ENCODE data around the gene SAMD4B. TPM values are rescaled to one million over a fixed set of nuclear protein-coding genes. Genes with fewer than 3 reads are reported as not detected.

SAMD4B gene
- total RNA-seq, 1 donor from 2014 or later = 19.2 TPM

DNA sequence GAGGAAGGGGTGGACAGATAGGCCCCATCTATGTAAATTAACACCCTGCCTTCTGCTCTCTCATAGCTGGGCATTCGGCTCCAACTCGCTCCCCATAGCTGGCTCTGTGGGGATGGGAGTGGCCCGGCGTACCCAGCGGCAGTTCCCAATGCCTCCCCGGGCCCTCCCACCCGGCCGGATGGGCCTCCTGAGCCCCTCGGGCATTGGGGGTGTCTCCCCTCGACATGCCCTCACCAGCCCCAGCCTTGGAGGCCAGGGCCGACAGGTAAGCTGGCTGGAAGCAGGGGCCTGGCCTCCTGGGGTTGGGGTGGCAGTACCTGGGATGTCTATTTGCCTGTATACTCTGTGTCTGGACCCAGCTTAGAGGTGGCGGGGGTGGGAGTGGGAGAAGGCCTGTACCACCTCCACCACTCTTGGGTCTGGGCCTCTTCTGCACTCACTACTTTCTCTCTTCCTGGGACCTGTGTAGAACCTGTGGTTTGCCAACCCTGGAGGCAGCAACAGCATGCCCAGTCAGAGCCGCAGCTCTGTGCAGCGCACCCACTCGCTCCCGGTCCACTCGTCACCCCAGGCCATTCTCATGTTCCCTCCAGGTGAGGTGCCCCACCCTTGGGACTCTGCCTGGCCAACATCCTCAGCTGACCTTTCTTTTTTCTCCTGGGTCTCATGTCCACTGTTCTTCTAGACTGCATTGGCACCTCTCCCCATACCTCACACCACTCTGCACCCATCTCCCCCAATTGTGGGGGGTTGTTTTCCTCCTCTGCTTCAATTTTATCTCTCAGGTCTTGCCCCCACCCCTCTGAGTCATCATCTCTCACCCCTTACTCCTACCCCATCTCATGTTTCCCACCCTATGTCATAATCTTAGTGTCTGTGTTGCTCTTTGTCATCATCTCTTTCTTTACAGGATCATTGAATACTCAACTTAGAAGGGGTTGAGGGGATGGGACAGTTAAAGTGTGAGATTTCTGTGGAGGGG lies 38.6 kb downstream of the SAMD4B start:
- Histone ChIP-seq H3K27me3 (ENCODE audit: control insufficient read depth, insufficient read depth, low read length) (no peaks in the 10 kb centered on the region), H3K36me3 (ENCODE audit: control insufficient read depth, insufficient read depth, low read length) (peaks cover 49% of the 10 kb centered on the region), H3K4me3 (ENCODE audit: low read depth, low read length) (no peak overlapping the region)
- no peak for FAIRE-seq
- no peak for DNase-seq (ENCODE audit: low read depth)
- TF ChIP-seq, protein P1, sequence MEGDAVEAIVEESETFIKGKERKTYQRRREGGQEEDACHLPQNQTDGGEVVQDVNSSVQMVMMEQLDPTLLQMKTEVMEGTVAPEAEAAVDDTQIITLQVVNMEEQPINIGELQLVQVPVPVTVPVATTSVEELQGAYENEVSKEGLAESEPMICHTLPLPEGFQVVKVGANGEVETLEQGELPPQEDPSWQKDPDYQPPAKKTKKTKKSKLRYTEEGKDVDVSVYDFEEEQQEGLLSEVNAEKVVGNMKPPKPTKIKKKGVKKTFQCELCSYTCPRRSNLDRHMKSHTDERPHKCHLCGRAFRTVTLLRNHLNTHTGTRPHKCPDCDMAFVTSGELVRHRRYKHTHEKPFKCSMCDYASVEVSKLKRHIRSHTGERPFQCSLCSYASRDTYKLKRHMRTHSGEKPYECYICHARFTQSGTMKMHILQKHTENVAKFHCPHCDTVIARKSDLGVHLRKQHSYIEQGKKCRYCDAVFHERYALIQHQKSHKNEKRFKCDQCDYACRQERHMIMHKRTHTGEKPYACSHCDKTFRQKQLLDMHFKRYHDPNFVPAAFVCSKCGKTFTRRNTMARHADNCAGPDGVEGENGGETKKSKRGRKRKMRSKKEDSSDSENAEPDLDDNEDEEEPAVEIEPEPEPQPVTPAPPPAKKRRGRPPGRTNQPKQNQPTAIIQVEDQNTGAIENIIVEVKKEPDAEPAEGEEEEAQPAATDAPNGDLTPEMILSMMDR (IDR thresholded peaks at IDR 0.05; ENCODE audit: insufficient read depth, low read length, severe bottlenecking) = no peak

- peaks cover 45% of the 10 kb centered on the region for H3K36me3 ChIP-seq (ENCODE audit: control insufficient read depth, insufficient read depth, low read length)
- no peak overlapping the region for H3K4me3 ChIP-seq (ENCODE audit: low read depth, low read length)
- no peaks in the 10 kb centered on the region for H3K27me3 ChIP-seq (ENCODE audit: control insufficient read depth, insufficient read depth, low read length)
- FAIRE-seq (peak; percentile 86), DNase-seq (ENCODE audit: low read depth) (peak; percentile 72)
- TF ChIP-seq, protein P1 (IDR thresholded peaks at IDR 0.05; ENCODE audit: insufficient read depth, low read length, severe bottlenecking) = no peak
Measured at GRCh38 chr19:39381910-39382611, 39.8 kb downstream of the SAMD4B start.

GRCh38 chr19:39382991-39383828 lies 41.0 kb downstream of the SAMD4B start:
- DNase-seq (ENCODE audit: low read depth) = no peak
- FAIRE-seq = no peak
- TF ChIP-seq, protein P1 (IDR thresholded peaks at IDR 0.05; ENCODE audit: insufficient read depth, low read length, severe bottlenecking) = no peak
- H3K4me3 ChIP-seq (ENCODE audit: low read depth, low read length) = no peak overlapping the region
- no peaks in the 10 kb centered on the region for H3K27me3 ChIP-seq (ENCODE audit: control insufficient read depth, insufficient read depth, low read length)
- H3K36me3 ChIP-seq (ENCODE audit: control insufficient read depth, insufficient read depth, low read length) = peaks cover 45% of the 10 kb centered on the region

DNA sequence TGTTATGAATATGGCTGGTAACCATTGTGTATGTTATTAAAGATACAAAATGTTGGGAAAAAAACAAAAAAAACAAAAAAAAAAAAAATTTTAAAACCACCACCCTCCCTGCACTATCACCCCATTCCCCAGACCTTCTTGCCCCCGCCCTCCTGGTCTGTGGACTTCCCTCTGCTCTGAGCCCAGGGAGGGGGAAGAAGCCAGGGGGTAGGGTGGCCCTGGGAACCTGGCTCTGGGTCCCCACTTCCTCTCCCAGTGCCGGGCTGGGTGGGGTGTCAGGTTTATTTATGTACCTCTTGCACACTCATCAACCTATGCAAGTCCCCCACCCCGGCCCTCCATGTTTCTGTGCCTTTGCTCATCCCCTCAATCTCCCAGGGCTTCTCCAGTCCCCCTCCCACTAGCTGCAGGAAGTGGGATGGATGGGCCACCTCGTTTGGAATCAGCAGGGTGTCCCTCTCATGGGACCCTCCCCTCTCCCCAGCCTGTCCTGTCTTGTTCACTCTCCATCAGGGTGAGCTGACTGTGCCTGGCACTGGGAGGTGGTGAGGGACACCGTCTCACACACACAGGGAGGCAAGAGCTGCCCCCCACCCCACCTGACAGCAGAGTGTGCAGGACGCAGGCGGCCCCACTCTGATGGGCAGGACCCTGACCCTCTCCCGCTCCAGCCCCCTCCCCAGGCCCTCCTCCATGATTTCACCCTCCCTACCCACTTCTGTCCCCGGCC lies 42.8 kb downstream of the SAMD4B start:
- Histone ChIP-seq H3K27me3 (ENCODE audit: control insufficient read depth, insufficient read depth, low read length) (no peaks in the 10 kb centered on the region), H3K4me3 (ENCODE audit: low read depth, low read length) (no peak overlapping the region), H3K36me3 (ENCODE audit: control insufficient read depth, insufficient read depth, low read length) (peaks cover 50% of the 10 kb centered on the region)
- DNase-seq (ENCODE audit: low read depth) (no peak), FAIRE-seq (no peak)
- TF ChIP-seq, protein P1 (IDR thresholded peaks at IDR 0.05; ENCODE audit: insufficient read depth, low read length, severe bottlenecking) = no peak

All from bronchial epithelial cell (primary cell).